Measurements from ENCODE around the gene PLAGL2.

PLAGL2 gene

DNA sequence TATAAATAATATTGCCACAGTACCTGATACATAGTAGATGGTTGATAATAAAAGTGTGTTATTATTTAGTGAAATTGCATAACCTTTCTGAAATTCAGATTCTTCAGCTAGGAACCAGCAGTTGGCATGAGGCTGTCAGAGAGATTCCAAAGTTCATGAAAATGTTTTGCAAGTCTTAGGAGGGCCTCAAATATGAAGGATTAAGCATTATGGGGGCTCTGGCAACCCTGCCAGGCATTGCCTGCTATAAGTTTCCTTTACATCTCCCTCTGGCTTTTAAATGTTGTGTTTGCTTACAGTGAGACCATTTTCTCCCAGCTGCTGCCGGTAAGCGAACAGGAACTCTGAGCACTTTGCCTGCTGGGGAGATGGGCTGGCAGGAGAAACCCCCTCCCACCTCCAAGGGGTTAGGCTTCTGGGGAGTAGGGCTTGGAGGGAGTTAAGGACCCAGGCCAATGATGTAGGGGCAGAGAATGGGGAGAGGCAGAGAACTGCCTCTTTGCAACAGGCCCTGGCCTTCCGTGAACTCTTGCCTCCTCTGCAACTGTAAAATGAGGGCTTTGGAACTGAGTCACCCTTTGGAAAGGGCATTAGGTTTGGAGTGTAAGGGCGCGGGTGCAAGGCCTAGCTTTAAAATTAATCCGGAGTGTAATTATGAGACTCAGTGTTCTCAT is 36.7 kb upstream of the PLAGL2 start:
- no peak overlapping the region for H3K27ac ChIP-seq
- TF ChIP-seq, protein P1, sequence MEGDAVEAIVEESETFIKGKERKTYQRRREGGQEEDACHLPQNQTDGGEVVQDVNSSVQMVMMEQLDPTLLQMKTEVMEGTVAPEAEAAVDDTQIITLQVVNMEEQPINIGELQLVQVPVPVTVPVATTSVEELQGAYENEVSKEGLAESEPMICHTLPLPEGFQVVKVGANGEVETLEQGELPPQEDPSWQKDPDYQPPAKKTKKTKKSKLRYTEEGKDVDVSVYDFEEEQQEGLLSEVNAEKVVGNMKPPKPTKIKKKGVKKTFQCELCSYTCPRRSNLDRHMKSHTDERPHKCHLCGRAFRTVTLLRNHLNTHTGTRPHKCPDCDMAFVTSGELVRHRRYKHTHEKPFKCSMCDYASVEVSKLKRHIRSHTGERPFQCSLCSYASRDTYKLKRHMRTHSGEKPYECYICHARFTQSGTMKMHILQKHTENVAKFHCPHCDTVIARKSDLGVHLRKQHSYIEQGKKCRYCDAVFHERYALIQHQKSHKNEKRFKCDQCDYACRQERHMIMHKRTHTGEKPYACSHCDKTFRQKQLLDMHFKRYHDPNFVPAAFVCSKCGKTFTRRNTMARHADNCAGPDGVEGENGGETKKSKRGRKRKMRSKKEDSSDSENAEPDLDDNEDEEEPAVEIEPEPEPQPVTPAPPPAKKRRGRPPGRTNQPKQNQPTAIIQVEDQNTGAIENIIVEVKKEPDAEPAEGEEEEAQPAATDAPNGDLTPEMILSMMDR (IDR thresholded peaks at IDR 0.05), result no peak
- no peak for TF ChIP-seq ZFX (IDR thresholded peaks at IDR 0.05; ENCODE audit: borderline replicate concordance)

DNA sequence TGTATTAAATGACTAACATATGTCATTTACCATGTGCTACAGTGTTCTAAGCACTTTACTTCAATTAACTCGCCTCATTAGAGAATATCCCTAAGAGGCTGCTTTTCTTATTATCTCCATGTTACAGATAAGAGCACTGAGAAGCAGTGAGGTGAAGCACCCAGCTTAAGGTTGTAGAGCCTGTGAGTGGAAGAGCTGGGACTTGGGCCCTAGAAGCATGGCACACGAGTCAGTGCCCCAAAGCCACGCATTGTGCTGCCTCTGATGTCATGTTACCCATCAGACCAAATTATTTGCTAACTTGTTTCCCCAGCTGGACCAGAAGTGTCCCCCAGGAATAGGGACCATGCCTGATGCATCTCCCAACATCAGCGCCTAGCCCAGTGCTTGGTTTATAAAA is 34.3 kb upstream of the PLAGL2 start:
- no peak for TF ChIP-seq ZFX (IDR thresholded peaks at IDR 0.05; ENCODE audit: borderline replicate concordance)
- TF ChIP-seq, protein P1 (IDR thresholded peaks at IDR 0.05), result no peak
- H3K27ac ChIP-seq, result no peak overlapping the region

DNA sequence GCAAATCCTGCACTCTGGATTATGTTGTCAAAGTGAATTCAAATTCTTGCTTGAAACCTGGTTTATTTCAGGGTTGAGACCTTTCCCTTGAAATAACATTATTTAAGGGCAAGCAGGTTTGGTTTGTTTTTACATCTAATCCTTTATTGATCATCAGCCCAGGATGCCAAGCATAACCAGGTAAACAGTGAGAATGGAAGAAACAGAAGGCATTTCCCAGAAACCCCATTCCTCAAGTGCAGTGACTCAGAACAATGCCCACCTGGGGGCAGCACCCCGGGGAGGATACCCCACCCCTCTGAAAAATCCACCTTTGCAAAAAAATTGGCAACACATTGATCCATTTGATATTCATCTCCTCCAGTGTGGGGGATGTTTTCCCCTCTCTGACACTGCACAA is 32.7 kb upstream of the PLAGL2 start:
- TF ChIP-seq ZFX (IDR thresholded peaks at IDR 0.05; ENCODE audit: borderline replicate concordance), result no peak
- TF ChIP-seq, protein P1 (IDR thresholded peaks at IDR 0.05), result no peak
- no peak overlapping the region for H3K27ac ChIP-seq

DNA sequence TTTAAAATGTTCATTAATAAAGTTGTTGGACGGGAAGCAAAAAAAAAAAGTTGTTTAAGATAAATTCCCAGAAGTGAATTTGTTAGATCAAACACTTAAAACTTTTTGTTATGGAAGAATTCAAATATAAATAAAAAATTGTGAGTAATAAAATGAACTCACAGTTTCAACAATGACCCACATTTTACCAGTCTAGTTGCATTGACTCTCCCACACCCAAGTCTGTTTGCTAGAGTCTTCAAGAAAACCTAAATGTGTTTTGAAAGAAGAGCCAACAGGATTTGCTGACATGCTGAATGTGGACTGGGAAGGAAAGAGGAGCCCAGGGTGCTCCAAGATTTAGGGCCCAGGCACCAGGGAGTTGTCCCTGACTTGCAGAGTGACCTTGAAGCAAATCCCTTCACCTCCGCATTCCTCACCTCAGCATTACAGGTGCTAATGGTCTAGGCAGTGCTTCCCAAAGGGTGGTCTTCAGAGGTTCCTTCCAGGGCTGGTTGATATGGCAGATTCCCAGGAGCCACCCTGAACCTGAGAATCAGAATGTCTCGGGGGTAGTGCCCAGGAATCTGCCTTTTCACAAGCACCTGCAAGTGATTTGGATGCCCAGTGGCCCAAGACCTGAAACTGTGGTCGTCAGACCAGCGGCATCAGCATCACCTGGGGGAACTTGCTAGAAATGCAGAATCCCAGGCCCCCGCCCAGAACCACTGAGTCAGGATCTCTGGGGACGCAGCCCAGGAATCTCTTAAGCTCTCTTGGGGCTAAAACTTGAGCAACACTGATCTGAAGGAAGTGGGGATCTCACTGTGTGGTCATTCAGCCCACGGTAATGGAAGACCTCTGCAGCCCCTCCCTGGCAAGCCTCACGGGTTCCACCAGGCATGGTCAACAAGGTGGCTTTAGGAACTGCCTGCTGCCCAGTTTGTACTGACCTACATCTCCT is 31.2 kb upstream of the PLAGL2 start:
- H3K27ac ChIP-seq, result no peak overlapping the region
- TF ChIP-seq, protein P1 (IDR thresholded peaks at IDR 0.05), result no peak

DNA sequence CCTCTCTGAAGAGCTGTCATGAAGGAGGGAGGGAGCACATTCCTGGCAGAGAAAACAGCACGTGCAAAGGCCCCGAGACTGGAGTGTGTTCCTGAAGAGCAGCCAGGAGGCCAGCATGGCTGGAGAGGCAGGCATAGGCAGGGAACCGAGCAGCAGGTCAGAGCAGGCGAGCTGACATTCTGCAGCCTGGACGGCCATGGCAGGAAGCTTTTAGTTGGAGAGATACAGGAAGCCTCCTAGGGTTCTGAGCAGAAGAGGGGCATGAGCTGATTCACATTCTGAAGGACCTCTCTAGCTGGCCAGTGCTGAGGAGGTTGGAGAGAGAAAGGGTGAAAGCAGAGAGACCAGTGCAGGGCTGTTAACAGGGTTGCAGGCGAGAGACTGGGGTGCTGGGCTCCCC is 29.9 kb upstream of the PLAGL2 start:
- H3K27ac ChIP-seq, result no peak overlapping the region
- TF ChIP-seq, protein P1 (IDR thresholded peaks at IDR 0.05), result no peak
- TF ChIP-seq ZFX (IDR thresholded peaks at IDR 0.05; ENCODE audit: borderline replicate concordance), result no peak

DNA sequence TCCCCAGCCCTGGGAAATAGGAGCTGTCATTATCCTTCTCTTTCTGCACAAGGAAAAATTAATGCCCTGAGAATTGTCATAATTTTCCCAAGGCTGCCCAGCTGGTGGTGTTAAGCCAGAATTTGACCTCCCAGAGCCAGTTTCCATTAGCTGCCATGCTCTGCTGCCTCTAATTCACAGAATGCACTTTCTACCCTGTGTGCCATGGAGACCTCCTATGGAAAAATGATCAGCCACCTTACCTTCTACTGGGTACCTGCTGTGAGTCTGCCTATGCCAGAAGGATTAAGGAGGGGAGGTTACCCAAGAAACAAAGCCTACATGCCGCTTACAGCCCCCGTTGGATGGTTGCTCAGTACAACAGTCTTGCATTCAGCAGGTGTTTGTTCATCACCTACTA is 29.3 kb upstream of the PLAGL2 start:
- TF ChIP-seq ZFX (IDR thresholded peaks at IDR 0.05; ENCODE audit: borderline replicate concordance), result no peak
- TF ChIP-seq, protein P1 (IDR thresholded peaks at IDR 0.05), result no peak

DNA sequence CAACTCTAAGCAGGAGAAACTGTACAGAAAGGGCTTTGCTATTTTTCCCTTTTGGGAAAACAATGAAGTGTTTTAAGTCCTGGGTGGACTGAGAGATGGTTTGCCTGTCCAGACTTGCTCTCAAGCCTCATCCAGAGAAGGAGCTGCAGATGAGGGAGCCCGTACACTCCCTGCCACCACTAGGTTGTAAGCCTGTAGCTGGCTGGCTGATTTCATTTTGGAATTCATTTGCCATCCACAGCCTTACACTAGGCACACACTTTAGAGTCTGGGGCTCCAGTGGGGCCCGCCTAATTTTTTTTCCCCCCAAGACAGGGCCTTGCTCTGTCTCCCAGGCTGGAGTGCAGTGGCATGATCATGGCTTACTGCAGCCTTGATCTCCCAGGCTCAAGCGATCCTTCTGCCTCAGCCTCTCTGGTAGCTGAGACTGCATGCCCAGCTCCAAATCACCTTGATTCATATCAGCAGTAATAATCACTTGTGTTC is 28.5 kb upstream of the PLAGL2 start:
- TF ChIP-seq ZFX (IDR thresholded peaks at IDR 0.05; ENCODE audit: borderline replicate concordance), result no peak
- TF ChIP-seq, protein P1 (IDR thresholded peaks at IDR 0.05), result no peak
- no peak overlapping the region for H3K27ac ChIP-seq

More for the DNA sequence above, 29.3 kb upstream of the PLAGL2 start:
- no peak overlapping the region for H3K27ac ChIP-seq

Measured in 22Rv1 (cell line).